Mucosa of rectum (tissue), 2 donors: Measurements from ENCODE around the gene SRL.

Source experiments
- H3K27ac ChIP-seq, 2 donors: one replicate each; pipeline ENCODE4 v1.7.0; 2013; ENCODE audit warnings: inconsistent platforms in 2 of 2, low read depth in 2 of 2, low read length in 2 of 2
- H3K27me3 ChIP-seq, 2 donors: one replicate each; pipeline ENCODE4 v1.7.0; 2013; ENCODE audit warnings: low read length in 2 of 2; ENCODE audit not compliant: control insufficient read depth in 2 of 2, insufficient read depth in 2 of 2
- H3K36me3 ChIP-seq, 2 donors: one replicate each; pipeline ENCODE4 v1.7.0; 2013; ENCODE audit warnings: low read length in 2 of 2; ENCODE audit not compliant: control insufficient read depth in 2 of 2, insufficient read depth in 2 of 2
- H3K4me1 ChIP-seq, 2 donors: one replicate each; pipeline ENCODE4 v1.7.0; 2013; ENCODE audit warnings: low read length in 2 of 2, mild to moderate bottlenecking in 1 of 2; ENCODE audit not compliant: control insufficient read depth in 2 of 2, insufficient read depth in 2 of 2
- H3K4me3 ChIP-seq, 2 donors: one replicate each; pipeline ENCODE4 v1.7.0; 2013; ENCODE audit warnings: low read length in 2 of 2
- H3K9ac ChIP-seq, 2 donors: one replicate each; pipeline ENCODE4 v1.7.0; 2013; ENCODE audit warnings: low read length in 2 of 2, low read depth in 1 of 2, mild to moderate bottlenecking in 1 of 2
- H3K9me3 ChIP-seq, 2 donors: one replicate each; pipeline ENCODE4 v1.7.0; 2013; ENCODE audit warnings: low read length in 2 of 2; ENCODE audit not compliant: control insufficient read depth in 2 of 2
- donor health status: healthy.
- donor health status: Normal muscosa, but diverticular disease.

The SRL gene

GRCh38 chr16:4241928-4242283 lies at the start of gene SRL:
SRL (minus strand) TSS chr16:4242080; CDS start chr16:4242067, 13 bp downstream.
- H3K4me1 ChIP-seq, result peaks cover 0 to 3% of the 10 kb centered on the region in 2 donors
- no peaks in the 10 kb centered on the region for H3K9me3 ChIP-seq
- no peak within 1 kb of the TSS for H3K27ac ChIP-seq
- H3K9ac ChIP-seq, result no peak within 1 kb of the TSS
- no peak within 1 kb of the TSS for H3K4me3 ChIP-seq
- no peaks in the 10 kb centered on the region for H3K36me3 ChIP-seq
- no peaks in the 10 kb centered on the region for H3K27me3 ChIP-seq

GRCh38 chr16:4290236-4290830 lies 48.5 kb upstream of the SRL start:
- Histone ChIP-seq H3K4me3 (no peak overlapping the region), H3K9ac (no peak overlapping the region), H3K27me3 (no peaks in the 10 kb centered on the region), H3K27ac (no peak overlapping the region), H3K4me1 (peaks cover 9 to 12% of the 10 kb centered on the region in 2 donors), H3K36me3 (no peaks in the 10 kb centered on the region), H3K9me3 (no peaks in the 10 kb centered on the region)

GRCh38 chr16:4288148-4288921 lies 46.5 kb upstream of the SRL start:
- no peak overlapping the region for H3K9ac ChIP-seq

GRCh38 chr16:4285167-4285566 lies 43.3 kb upstream of the SRL start:
- H3K27ac ChIP-seq, result no peak overlapping the region
- no peaks in the 10 kb centered on the region for H3K36me3 ChIP-seq
- no peak overlapping the region for H3K9ac ChIP-seq
- no peak overlapping the region for H3K4me3 ChIP-seq
- H3K9me3 ChIP-seq, result no peaks in the 10 kb centered on the region
- peaks cover 3 to 5% of the 10 kb centered on the region in 2 donors for H3K4me1 ChIP-seq
- no peaks in the 10 kb centered on the region for H3K27me3 ChIP-seq

More at GRCh38 chr16:4288148-4288921, 46.5 kb upstream of the SRL start:
- peaks cover 3 to 9% of the 10 kb centered on the region in 2 donors for H3K4me1 ChIP-seq
- no peaks in the 10 kb centered on the region for H3K9me3 ChIP-seq
- no peak overlapping the region for H3K4me3 ChIP-seq
- no peak overlapping the region for H3K27ac ChIP-seq
- no peaks in the 10 kb centered on the region for H3K27me3 ChIP-seq
- no peaks in the 10 kb centered on the region for H3K36me3 ChIP-seq

- Histone ChIP-seq H3K4me1 (peaks cover 3 to 5% of the 10 kb centered on the region in 2 donors), H3K36me3 (no peaks in the 10 kb centered on the region), H3K9me3 (no peaks in the 10 kb centered on the region), H3K9ac (no peak overlapping the region), H3K4me3 (no peak overlapping the region), H3K27me3 (no peaks in the 10 kb centered on the region), H3K27ac (no peak overlapping the region)
Measured at GRCh38 chr16:4283939-4284338, 42.1 kb upstream of the SRL start.

DNA sequence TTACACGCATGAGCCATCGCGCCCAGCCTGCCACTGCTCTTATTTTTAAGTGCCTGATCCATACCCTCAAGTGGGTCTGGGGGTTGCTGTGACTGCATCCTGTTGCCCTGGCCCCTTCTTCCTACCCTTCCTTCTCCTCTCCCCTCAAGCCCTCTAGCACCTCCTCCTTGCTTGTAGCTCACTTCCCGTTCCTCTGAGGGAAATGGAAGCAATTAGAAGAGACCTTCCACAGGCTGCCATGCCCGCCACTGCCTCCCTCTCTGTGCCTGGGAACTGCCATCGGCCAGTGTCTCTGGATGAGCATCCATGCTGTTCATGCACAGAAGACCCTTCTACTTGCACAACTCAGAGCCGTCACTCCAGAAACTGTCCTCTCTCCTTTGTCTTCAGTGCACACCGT lies 41.6 kb upstream of the SRL start:
- Histone ChIP-seq H3K9ac (no peak overlapping the region), H3K4me1 (peaks cover 3 to 4% of the 10 kb centered on the region in 2 donors), H3K27ac (no peak overlapping the region)

GRCh38 chr16:4280625-4281024 lies 38.7 kb upstream of the SRL start:
- no peak overlapping the region for H3K9ac ChIP-seq
- H3K4me3 ChIP-seq, result no peak overlapping the region
- no peaks in the 10 kb centered on the region for H3K36me3 ChIP-seq
- H3K9me3 ChIP-seq, result no peaks in the 10 kb centered on the region
- no peaks in the 10 kb centered on the region for H3K4me1 ChIP-seq
- H3K27ac ChIP-seq, result no peak overlapping the region
- H3K27me3 ChIP-seq, result no peaks in the 10 kb centered on the region

More for the DNA sequence above, 41.6 kb upstream of the SRL start:
- no peaks in the 10 kb centered on the region for H3K36me3 ChIP-seq
- no peak overlapping the region for H3K4me3 ChIP-seq
- no peaks in the 10 kb centered on the region for H3K27me3 ChIP-seq
- H3K9me3 ChIP-seq, result no peaks in the 10 kb centered on the region

DNA sequence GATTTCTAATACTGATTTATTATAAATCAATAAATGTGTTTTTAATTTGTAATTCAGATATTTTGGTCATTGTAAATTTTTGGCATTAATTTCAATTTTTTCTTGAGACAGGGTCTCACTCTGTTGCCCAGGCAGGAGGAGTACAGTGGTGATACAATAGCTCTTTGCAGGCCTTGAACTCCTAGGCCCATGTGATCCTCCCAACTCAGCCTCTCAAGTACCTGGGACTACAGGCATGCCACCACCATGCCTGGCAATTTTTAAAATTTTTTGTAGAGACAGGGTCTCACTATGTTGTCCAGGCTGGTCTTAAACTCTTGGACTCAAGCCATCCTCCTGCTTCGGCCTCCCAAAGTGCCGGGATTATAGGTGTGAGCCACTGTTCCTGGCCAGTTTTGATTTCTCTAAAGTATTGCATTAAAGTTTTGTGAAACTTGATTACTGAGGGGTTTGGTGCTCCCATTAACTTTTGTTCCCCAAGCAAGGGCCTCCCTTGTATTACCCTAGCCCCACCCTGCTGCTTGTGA lies 36.2 kb upstream of the SRL start:
- Histone ChIP-seq H3K36me3 (no peaks in the 10 kb centered on the region), H3K9me3 (no peaks in the 10 kb centered on the region), H3K4me3 (no peak overlapping the region), H3K4me1 (peaks cover 0 to 3% of the 10 kb centered on the region in 2 donors), H3K9ac (no peak overlapping the region), H3K27me3 (no peaks in the 10 kb centered on the region), H3K27ac (no peak overlapping the region)

DNA sequence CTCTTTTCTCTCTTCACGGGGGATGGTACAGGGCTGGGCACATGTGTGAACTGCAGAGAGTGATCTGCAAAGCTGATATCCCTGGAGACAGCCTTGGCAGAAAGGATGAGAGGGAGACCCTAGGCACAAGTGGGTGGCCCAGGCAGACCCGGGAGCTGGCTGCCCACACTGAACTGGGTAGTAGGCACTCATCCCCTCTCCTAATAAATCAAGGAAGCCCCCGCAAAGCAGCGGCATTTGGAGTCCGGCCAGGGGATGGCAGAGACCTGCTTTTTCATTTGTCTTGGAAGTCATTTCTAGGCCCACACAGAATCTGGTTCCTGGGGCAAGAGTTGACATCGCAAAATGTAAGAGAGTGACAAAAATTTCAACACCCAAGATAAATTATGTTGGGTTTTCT lies 34.0 kb upstream of the SRL start:
- Histone ChIP-seq H3K36me3 (no peaks in the 10 kb centered on the region), H3K9ac (no peak overlapping the region), H3K27me3 (no peaks in the 10 kb centered on the region), H3K4me1 (peaks cover 6 to 8% of the 10 kb centered on the region in 2 donors), H3K27ac (no peak overlapping the region), H3K9me3 (no peaks in the 10 kb centered on the region), H3K4me3 (no peak overlapping the region)

GRCh38 chr16:4273858-4274311 lies 32.0 kb upstream of the SRL start:
- Histone ChIP-seq H3K27ac (peak overlapping the region; percentile 58 to 87), H3K9me3 (no peaks in the 10 kb centered on the region), H3K9ac (peak overlapping the region; percentile 18 to 47), H3K27me3 (no peaks in the 10 kb centered on the region), H3K36me3 (no peaks in the 10 kb centered on the region), H3K4me1 (peaks cover 10% of the 10 kb centered on the region in 2 donors), H3K4me3 (peak overlapping the region; percentile 74 to 90)
